Activated CD4-positive, alpha-beta T cell treated with anti-CD3 and anti-CD28 coated beads, Interleukin-2, amount 50 U/mL, for 48 hours (primary cell): ENCODE results near the gene CRTC3.
"Not testable (repeated sequence)": the region's sequence is repeated elsewhere in the genome, so short reads cannot be mapped to it uniquely, and the experiment has no call there.

Experiments
- DNase-seq, 2 experiments: peaks; one replicate each; pipeline ENCODE4 v3.0.0-alpha.2; 2020

CRTC3 gene

DNA sequence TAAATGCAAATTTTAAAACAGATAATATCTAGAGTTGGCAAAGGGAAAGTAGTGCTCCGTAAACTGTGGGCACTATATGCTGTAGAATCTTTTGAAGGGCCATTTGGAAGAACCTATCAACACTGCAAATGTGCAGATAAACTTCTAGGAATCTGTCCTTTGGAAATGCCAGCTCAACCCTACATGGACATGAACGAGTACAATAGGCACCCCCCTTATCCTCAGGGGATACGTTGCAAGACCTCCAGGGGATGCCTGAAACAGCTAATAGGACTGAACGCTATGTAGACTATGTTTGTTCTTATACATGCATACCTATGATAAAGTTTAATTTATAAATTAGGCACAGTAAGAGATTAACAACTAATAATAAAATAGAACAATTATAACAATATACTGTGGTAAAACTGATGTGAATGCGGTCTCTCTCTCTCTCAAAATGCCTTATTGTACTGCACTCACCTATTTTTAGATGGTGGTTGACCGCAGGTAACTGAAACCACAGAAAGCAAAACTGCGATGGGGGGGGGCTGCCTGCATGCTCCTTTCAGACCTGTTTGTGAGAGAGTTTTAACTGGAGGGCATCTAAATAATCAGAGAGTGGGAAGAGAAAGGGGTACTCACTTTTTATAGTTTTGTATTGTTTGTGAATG lies 127.9 kb downstream of the CRTC3 start:
- DNase-seq = peak; percentile 42 to 60

DNA sequence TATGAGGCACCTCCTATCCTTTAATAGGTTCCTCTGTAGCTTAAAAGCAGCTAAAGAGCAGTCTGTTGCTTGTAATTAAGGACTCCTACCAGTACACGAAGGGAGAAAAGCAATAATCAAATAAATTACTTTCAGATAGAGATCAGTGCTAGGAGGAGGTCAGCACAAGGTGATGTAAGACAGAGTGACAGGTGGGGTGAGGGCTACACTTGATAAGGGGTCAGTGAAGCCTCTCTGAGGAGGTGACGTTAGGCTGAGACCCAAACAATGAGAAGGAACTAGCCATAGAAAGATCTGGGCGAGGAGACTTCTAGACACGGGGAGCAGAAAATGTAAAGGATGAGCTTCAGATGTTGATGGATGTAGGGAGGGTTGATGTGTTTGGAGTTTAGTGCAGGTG lies 129.8 kb downstream of the CRTC3 start:
- no peak for DNase-seq

DNA sequence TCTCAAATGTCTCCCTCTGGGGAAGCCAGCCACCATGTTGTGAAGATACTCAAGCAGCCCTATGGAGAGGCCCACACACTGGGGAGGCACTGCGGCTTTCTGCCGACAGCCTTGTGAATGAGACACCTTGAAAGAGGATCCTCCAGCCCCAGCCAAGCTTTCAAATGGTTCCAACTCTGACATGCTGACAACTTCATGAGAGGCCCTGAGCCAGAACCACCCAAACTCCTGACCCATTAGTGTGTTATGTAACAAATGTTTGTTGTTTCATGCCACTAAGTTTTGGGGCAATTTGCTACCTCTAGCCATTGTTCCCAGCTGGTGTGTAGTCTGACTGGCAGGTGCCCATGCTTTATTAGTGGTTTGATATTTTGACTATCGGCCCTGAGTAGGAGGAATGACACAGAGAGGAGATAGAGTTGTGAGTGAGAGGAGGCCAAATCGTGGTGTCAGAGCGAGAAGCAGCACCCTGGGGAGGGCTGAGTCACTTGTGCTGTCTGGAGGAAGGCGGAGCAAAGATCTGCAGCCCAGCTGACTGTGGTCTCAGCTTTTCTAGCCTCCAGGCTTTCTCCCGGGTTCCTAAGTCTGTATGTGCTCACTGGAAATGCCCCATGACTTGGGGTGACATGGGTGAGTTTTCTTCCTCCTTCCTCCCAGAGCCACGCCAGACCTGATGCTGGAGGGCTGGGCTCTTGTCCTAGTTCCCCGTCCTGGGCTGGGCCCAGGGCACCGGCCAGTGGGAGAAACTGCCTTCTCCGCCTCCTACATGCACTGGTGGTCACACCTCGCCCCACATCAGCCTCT lies 130.7 kb downstream of the CRTC3 start:
- DNase-seq = peak; percentile 74 to 81

DNA sequence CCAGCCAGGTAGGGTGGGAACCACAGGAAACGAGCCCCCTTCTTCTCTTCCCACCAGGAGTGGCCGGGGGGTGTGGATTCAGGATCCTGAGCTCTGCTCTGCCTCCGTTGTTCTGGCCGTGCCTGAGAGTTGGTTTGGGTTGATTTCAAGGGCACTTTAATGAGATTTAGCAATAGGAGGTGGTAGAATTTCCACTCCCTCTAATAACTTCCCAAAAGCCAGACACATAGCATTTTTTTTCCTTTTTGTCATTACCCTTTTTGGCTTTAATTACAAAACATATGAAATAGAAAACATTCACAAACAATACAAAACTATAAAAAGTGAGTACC lies 131.2 kb downstream of the CRTC3 start:
- not testable (repeated sequence) for DNase-seq

DNA sequence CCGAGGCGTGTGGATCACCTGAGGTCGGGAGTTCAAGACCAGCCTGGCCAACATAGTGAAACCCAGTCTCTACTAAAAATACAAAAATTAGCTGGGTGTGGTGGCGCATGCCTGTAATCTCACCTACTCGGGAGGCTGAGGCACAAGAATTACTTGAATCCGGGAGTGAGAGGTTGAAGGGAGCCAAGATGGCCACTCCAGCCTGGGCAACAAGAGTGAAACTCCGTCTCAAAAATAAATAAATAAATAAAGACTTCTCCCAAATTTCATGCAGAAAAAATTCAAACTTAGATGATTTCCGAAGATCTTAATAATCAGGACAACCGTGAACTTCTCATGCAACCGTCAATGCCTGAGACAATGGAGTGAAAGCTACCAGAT lies 134.3 kb downstream of the CRTC3 start:
- DNase-seq = not testable (repeated sequence)

DNA sequence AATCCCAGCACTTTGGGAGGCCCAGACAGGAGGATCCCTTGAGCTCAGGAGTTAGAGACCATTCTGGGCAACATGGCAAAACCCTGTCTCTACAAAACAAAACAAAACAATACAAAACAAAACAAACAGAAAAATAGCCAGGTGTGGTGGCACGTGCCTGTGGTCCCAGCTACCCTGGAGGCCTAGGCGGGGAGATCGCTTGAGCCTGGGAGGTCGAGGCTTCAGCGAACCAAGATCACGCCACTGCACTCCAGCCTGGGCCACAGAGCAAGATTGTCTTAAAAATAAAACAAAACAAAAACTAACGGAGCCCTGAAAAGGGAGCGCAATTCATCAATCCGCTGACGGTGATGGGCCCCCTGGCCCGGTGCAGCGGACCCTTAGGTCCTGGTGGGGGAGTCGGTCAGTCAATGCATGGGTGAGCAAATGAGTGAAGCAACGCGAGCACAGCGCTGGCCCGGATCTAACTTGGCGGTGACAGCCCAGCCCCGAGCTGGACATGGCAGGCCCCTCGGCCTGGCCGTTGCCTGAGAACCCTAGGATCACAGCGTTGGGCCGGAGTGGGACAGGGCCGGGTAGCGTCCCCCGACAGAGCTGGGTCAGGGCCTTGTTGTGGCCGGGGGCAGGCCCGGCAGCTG lies 135.0 kb downstream of the CRTC3 start:
- no peak for DNase-seq

DNA sequence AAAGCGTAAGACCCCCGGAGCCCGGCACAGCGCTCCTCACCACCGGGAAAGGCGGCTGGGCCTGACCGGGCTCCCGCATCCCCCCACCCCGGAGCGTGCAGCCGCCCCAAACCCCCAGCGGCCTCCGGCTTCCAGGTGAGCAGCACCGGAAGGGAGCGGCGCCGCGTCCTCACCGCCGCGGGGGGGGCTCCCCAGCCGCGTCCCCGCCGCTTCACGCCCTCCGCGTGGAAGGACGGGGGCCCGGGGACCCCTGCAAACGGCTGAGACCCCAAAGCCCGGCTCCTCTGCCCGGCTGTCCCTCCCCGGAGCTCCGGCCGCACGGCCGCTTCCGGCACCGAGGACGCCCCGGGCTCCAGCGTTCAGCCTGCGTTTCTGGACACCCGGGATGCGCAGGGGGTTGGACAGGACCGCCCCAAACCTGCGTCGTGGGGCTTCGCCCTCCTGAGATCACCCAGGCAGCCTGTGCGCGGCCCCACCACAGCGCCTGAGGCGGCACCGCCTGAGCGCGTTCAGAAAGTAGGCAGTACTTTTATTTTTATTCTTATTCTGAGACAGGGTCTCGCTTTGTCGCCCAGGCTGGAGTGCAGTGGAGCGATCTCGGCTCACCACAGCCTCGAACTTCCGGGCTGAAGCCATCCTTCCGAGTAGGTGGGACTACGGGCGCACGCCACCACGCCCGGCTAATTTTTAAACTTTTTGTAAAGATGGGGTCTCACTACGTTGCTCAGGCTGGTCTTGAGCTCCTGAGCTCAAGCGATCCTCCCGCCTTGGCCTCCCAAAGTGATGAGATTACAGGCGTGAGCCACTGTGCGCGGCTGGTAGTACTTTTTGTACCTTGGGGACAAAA lies 135.8 kb downstream of the CRTC3 start:
- DNase-seq = peak; percentile 53 to 66

DNA sequence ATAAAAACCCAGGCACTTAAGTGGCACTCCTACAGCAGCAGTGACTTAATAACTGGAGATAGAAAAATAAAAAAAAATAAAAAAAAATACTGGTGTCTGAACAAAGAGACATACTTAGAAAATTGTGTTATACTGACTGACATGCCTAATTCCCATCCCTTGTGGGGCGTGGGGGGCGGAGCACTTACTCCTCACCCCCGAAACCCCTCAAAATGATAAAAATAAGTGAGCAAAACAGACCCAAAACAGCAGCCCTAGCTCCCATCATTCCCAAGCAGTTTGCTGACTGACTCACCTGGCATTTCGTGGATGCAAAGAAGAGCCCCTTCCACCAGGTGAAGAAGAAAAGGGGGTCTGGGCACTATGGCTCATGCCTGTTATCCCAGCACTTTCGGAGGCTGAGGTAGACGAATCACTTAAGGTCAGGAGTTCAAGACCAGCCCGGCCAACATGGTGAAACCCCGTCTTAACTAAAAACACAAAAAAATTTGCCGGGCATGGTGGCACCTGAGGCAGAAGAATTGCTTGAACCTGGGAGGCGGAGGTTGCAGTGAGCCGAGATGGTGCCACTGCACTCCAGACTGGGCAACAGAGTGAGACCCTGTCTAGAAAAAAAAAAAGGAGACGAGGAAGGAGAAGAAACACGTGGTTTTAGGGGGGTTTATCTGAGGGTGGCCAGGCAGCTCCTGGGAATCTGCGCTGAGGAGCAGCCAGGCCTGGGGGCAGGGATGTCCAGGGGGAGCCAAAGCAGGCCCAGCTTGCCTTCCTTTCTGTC lies 136.6 kb downstream of the CRTC3 start:
- DNase-seq = no peak

DNA sequence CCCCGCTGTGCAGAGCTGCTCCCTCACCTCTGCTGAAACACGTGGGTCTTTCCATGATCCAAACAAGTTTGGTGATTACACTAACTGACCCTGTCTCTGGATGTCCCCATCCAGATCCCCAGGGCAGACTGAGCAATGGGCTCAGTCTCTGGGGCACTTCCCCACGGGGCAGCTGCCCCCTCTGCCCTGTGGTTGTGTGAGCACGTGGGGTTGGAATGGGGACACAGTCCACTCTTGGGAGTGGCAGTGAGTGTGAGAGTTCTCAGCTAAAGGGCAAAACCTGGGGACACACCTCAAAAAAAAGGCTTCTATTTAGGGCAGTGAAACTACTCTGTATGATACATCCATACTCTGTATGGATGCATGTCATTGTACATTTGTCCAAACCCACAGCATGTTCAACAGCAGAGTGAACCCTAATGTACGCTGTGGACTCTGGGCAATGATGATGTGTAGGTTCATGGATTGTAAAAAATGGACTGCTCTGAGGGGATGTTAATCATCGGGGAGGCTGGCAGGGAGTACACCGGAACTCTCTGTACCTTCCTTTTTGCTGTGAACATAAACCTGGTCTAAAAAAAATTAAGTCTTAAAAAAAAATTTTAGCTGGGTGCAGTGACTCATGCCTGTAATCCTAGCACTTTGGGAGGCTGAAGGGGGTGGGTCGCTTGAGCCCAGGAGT lies 137.5 kb downstream of the CRTC3 start:
- no peak for DNase-seq

DNA sequence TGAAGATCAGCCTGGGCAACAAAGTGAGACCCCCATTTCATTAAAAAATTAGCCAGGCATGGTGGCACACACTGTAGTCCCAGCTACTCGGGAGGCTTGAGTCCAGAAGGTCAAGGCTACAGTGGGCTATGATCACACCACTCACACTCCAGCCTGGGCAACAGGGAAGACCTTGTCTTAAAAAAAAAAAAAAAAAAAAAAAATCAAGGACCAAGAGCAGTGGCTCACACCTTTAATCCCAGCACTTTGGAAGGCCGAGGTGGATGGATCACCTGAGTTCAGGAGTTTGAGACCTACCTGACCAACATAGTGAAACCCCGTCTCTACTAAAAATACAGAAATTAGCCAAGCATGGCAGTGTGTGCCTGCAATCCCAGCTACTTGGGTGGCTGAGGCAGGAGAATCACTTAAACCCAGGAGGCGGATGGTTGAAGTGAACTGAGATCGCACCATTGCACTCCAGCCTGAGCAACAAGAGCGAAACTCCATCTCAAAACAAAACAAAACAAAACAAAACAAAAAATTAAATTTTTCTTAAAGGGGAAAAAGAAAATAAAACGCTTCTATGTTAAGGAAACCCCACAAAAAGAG lies 138.1 kb downstream of the CRTC3 start:
- not testable (repeated sequence) for DNase-seq

DNA sequence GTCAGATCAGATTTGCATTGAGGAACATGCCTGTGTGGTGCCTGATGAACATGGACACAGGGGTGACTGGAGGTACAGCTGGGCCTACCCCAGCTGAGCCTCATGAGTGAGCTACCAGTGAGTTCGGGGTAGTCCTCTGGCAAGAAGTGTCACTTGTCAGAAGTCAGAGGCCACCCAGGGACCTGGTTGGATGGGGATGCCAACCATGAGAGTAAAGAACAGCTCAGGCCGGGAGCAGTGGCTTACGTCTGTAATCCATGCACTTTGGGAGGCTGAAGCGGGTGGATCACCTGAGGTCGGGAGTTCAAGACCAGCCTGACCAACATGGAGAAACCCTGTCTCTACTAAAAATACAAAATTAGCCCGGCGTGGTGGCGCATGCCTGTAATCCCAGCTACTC lies 140.9 kb downstream of the CRTC3 start:
- not testable (repeated sequence) for DNase-seq

DNA sequence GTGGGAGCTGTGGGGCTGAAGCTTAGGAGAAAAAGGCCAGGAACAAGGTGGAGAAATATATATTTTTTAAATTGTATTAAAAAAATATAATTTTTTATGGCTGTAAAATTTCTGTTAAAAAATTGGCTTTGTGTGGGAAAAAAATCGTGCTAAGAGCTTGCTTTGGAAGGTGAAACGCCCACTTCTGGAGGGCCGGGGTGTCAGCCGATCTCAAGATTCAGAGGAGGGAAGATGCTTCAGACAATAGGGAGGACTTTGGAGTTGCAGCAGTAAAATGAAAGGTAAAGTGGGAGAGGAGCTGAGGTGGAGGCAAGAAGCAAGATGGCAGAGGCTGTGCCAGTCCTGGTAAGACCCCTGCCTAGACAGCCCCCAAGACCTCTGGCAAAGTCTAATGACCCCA lies 141.5 kb downstream of the CRTC3 start:
- DNase-seq = no peak

DNA sequence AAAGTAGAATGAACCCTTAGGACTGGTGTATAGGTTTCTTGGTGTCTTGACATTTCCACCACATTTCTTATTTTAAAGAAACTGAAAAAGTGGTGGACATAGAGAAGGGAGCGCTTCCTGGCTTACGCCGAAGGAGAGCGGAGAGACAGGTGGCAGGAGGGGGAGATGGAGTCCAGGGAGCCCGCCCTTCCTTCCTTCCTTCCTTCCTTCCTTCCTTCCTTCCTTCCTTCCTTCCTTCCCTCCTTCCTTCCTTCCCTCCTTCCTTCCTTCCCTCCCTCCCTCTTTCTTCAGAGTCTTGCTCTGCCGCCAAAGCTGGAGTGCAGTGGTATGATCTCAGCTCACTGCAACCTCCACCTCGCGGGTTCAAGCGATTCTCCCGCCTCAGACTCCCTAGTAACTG lies 143.6 kb downstream of the CRTC3 start:
- not testable (repeated sequence) for DNase-seq

DNA sequence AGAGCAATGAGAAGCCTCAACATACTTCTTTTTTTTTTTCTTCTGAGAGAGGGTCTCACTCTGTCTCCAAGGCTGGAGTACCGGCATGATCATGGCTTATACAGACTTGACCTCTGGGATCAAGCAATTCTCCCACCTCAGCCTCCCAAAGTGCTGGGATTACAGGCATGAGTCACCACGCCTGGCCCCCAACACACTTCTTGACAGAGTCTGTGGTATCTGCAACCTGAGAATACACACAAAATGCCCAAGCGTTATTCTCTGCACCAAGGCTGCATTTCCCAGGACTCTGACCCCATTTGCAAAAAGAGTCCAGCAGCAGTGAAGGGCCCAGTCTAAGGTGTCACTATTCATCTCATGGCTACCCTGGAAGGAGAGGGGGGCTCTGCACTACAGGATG lies 144.8 kb downstream of the CRTC3 start:
- no peak for DNase-seq

DNA sequence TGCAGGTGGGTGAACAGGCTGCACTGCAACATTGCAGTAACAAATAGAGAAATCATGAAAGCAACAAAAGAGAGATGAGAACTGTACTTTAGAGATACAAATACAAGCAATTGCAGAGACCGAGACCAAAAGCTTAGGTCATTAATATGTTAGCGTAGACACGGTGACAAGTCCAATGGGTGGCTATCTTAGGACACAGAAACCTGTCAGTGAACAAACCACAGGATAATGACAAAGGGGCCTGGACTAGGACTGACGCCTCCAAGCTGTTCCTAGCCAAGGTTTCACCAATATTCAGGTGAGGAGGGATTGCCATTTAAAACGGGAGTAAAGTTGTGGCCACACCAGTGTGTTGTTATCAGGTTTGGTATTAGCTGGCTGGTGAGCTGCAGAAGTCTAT lies 145.7 kb downstream of the CRTC3 start:
- DNase-seq = no peak

DNA sequence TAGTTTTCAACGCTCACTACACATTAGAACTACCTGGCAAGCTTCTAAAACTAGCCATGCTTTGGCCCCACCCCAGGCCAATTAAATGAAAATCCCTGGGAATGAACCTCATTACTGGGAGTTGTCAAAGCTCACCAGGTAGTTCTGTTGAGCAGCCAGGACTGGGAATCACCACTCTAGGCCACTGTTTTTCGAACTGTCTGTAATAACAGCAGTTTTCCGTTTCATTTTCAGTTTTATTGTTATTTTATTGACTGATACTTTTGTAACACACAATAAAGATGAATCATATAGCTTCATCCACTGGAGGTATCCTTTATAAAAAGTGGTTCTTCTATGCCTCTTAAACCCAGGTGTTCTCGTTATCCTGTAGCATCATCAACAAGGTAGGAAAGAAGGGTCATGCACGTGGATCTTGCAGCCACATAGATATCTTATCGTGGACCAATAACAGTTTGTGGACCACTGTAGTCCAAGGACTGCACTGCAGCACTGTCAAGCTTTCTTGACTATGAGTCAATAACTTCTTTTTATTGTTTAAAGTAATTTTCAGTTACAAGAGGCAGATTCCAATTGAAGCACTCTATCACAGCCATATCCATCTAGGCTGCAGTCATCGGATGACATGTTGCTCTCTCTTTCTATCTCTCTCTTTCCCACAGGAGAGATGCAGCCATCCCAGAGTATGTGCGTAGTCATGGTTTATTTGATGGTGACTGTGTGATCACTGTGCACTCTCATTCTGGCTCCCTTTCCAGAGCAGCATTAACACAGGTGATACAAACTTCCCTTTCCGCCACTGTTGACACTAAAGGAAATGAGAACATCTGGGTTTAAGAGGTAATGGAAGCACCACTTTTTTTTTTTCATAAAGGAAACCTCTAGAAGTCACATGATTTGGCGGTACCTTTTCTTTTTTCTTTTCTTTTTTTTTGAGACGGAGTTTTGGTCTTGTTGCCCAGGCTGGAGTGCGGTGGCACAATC lies 148.4 kb downstream of the CRTC3 start:
- no peak for DNase-seq

DNA sequence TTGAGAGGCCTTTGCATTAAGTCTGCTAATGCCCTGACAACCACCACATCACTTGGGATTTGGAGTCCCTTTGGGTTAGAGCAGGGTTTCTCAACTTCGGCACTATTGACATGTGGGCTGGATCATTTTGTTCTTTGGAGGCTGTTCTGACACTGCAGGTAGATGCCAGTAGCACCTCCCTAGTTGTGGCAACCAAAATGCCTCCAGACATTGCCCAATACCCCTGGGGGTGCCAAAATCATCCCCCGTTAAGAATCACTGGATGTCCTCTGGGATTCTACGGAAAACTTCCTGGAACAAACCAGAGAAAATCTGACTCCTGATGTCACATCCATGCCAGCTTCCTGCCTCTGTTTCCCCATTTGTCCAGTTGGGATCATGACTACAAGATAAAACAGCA lies 150.2 kb downstream of the CRTC3 start:
- DNase-seq = no peak

DNA sequence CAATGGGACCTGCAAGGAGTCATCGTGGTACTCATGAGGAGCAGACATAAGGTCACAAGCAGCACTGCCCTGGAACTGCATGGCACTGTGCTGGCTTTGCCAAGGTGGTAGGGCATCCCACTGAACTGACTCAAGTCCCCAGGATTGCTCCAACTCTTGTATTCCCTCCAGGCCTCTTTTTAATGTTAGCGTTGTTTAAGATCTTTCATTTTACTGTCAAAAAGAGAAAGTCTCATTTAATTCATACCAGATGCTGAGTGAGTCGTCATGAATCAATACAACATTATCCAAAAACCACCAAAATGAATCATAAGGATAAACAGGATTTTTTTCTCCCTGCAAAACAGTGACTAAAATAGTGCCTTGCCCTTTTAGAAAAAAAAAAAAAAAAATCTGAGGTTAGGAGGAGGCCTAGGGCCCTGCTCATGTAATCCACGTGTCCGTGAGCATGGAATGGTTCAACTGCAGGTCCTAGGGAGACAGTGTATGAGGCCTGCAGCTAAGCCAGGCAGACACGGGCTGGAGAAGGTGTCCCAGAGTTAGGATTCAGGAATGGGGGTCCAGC lies 150.7 kb downstream of the CRTC3 start:
- no peak for DNase-seq

DNA sequence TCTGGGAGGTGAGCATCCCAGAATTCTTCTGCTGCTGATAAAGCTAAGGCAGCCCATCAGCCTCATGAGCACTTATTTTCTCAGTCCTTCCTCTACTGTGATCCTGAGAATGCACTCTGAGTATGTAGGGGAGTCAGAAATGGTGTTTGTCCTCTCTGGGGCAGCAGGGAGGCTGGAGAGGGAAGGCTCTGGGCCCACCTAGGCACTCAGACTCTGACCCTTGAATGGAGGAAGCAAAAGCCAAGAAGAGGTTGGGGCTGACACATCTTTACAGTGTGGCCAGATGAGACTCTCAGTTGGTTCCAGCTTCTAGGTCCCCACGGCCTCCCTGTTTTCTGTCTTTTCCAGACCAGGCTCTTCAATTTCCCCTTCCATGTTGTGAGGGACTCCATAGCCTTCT lies 151.3 kb downstream of the CRTC3 start:
- DNase-seq = no peak

DNA sequence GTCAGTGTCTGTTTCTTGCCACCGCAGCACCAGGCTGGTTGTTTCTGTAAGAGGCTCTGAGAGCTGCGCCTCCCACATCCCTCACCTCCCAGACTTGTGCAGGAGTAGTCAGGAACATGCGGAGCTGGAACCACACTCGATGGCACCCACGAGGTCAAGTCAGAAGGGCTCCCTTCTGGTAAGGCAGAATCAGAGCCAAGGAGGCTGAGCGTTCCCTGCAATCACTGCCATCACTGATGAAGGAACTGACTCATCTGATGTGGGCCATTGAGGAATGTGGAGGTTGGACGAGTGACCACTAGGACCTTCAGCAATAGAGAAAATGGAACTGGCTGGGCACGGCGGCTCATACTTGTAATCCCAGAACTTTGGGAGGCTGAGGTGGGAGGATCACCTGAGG lies 151.8 kb downstream of the CRTC3 start:
- no peak for DNase-seq
